Stomach smooth muscle (tissue), 2 donors: ENCODE data around the gene PSORS1C2.

ENCODE experiments used
- H3K27ac ChIP-seq: one replicate; pipeline ENCODE4 v1.7.0; 2013; ENCODE audit warnings: mild to moderate bottlenecking, low read length, inconsistent platforms
- H3K27me3 ChIP-seq, 2 donors: one replicate each; pipeline ENCODE4 v1.7.0; 2013; ENCODE audit warnings: low read length in 2 of 2; ENCODE audit not compliant: insufficient read depth in 2 of 2, control insufficient read depth in 1 of 2
- H3K36me3 ChIP-seq, 2 donors: one replicate each; pipeline ENCODE4 v1.7.0; 2013; ENCODE audit warnings: low read length in 2 of 2; ENCODE audit not compliant: control insufficient read depth in 2 of 2, insufficient read depth in 2 of 2
- H3K4me1 ChIP-seq: one replicate; pipeline ENCODE4 v1.7.0; 2013; ENCODE audit warnings: low read length; ENCODE audit not compliant: control insufficient read depth, insufficient read depth
- H3K4me3 ChIP-seq, 2 donors: one replicate each; pipeline ENCODE4 v1.7.0; 2013; ENCODE audit warnings: low read length in 2 of 2
- H3K9ac ChIP-seq, 2 donors: one replicate each; pipeline ENCODE4 v1.7.0; 2013; ENCODE audit warnings: low read length in 2 of 2, mild to moderate bottlenecking in 1 of 2
- H3K9me3 ChIP-seq, 2 donors: one replicate each; pipeline ENCODE4 v1.7.0; 2013; ENCODE audit warnings: low read length in 2 of 2; ENCODE audit not compliant: control insufficient read depth in 2 of 2
- donor health status: healthy.
- donor health status: Pancreatic carcinoma.

The PSORS1C2 gene

GRCh38 chr6:31135710-31136109 is 3.2 kb downstream of the PSORS1C2 start:
- Histone ChIP-seq H3K4me3 (no peak overlapping the region), H3K4me1 (peaks cover 10% of the 10 kb centered on the region), H3K9me3 (no peaks in the 10 kb centered on the region), H3K9ac (no peak overlapping the region), H3K27ac (no peak overlapping the region), H3K27me3 (no peaks in the 10 kb centered on the region), H3K36me3 (no peaks in the 10 kb centered on the region)

- Histone ChIP-seq H3K36me3 (no peaks in the 10 kb centered on the region), H3K4me3 (no peak overlapping the region), H3K9me3 (no peaks in the 10 kb centered on the region), H3K9ac (no peak overlapping the region), H3K27me3 (no peaks in the 10 kb centered on the region), H3K27ac (no peak overlapping the region), H3K4me1 (peaks cover 3% of the 10 kb centered on the region)
These were observed 6.1 kb downstream of the PSORS1C2 start for GRCh38 chr6:31132806-31133205.

- Histone ChIP-seq H3K9me3 (no peaks in the 10 kb centered on the region), H3K36me3 (no peaks in the 10 kb centered on the region), H3K27me3 (no peaks in the 10 kb centered on the region), H3K4me1 (no peaks in the 10 kb centered on the region), H3K27ac (no peak overlapping the region), H3K4me3 (no peak overlapping the region), H3K9ac (no peak overlapping the region)
These were observed 7.3 kb downstream of the PSORS1C2 start for GRCh38 chr6:31131595-31131994.

DNA sequence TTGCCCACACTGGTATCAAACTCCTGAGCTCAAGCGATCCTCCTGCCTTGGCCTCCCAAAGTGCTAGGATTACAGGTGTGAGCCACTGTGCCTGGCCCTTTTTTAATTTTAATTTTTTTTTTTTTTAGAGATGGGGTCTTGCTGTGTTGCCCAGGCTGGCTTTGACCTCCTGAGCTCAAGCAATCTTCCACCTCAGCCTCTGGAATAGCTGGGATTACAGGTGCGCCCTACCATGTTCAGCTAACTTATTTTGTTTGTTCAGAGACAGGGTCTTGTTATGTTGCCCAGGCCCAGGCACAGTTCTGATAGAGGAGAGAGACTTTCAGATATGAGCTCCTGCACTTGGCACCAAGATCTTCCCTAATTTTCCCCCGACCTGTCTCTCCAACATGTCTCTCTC is 8.1 kb downstream of the PSORS1C2 start:
- no peaks in the 10 kb centered on the region for H3K27me3 ChIP-seq
- no peaks in the 10 kb centered on the region for H3K36me3 ChIP-seq
- H3K9me3 ChIP-seq = no peaks in the 10 kb centered on the region
- no peak overlapping the region for H3K9ac ChIP-seq
- no peaks in the 10 kb centered on the region for H3K4me1 ChIP-seq
- H3K27ac ChIP-seq = no peak overlapping the region
- no peak overlapping the region for H3K4me3 ChIP-seq

- no peak overlapping the region for H3K4me3 ChIP-seq
- no peaks in the 10 kb centered on the region for H3K36me3 ChIP-seq
These were observed 9.7 kb downstream of the PSORS1C2 start for GRCh38 chr6:31129130-31129529.

GRCh38 chr6:31128093-31128676 is 10.7 kb downstream of the PSORS1C2 start:
- Histone ChIP-seq H3K9me3 (no peaks in the 10 kb centered on the region), H3K36me3 (no peaks in the 10 kb centered on the region), H3K27ac (no peak overlapping the region), H3K4me3 (no peak overlapping the region), H3K9ac (no peak overlapping the region), H3K4me1 (peaks cover 4% of the 10 kb centered on the region), H3K27me3 (no peaks in the 10 kb centered on the region)

More at GRCh38 chr6:31129130-31129529, 9.7 kb downstream of the PSORS1C2 start:
- H3K9me3 ChIP-seq = no peaks in the 10 kb centered on the region
- H3K9ac ChIP-seq = no peak overlapping the region
- no peak overlapping the region for H3K27ac ChIP-seq
- no peaks in the 10 kb centered on the region for H3K4me1 ChIP-seq
- H3K27me3 ChIP-seq = no peaks in the 10 kb centered on the region

DNA sequence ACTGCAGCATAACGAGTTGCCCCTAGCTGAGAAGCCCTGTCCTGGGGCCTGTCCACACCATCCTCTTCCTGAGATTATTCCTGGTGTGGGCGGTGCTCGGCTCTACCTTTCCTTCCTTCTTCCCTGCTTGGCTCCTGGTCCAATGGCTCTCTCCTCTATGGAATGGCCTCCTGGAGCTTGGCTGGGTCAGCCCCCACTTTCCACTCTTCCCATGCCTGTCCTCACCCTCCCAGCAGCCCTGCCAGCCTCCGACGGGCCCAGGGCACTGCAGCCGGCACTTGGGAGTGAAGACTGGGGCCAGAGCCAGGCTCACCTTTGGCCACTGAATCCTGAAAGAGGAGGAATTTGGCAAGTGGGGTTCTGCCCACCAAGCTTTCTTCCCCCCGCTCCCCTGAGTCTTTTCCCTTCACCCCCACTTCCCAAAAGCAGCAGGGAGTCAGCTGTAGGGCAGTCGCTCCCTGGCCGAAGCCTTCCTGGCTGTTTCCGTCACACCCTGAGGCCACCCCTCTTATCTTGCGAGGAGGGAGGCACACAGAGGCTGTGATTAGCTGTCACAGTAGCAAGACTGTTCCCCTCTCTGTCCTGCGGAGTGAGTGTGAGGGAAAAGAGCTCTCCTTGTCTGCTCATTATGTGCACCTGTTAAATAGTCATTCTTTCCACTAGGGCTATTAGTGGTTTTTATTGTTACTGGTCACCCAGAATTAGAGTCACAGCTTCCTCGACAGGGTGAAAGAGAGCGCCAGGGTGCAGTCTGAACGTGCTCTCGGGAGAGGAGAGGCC is 12.3 kb downstream of the PSORS1C2 start:
- peaks cover 14% of the 10 kb centered on the region for H3K4me1 ChIP-seq
- H3K27me3 ChIP-seq = no peaks in the 10 kb centered on the region
- H3K4me3 ChIP-seq = no peak overlapping the region
- no peak overlapping the region for H3K27ac ChIP-seq
- H3K9me3 ChIP-seq = no peaks in the 10 kb centered on the region
- H3K9ac ChIP-seq = no peak overlapping the region
- no peaks in the 10 kb centered on the region for H3K36me3 ChIP-seq

DNA sequence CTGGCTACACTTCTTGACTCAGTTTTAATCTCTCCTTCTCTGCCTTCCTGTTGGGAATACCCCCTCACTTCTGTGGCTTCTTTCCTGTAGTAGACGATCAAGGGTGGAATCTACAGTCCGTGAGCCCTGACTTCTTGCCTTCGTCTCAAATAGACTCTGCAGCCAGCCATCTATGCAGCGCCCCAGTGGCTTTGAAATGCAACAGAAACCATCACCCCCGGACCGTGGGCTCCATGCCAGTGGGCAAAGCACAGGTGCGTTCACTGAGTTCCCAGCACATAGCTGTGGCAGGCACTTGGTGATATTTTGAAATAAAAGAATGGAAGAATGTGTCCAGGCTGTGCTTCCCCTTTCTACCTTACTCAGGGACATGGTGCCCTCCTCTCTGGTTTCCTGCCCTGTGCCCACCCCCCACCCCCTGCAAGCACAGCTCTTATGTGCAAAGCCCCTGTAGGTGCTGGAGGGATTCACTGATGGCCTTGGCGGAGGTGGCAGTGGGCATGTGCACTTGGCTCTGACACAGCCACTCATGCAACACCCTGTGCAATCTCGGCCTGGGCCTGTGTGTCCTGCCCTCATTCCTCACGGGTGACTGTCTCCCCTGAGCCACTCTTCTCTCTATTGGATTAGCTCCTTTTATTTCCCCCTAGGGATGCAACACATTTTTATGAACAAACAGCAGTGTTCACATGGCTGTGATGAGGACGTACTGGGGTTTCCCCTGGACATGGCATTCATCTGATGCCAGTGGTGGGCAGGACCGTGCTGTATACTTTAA is 13.1 kb downstream of the PSORS1C2 start:
- H3K9me3 ChIP-seq = no peaks in the 10 kb centered on the region
- H3K27ac ChIP-seq = no peak overlapping the region
- no peak overlapping the region for H3K9ac ChIP-seq
- H3K36me3 ChIP-seq = no peaks in the 10 kb centered on the region
- peaks cover 14% of the 10 kb centered on the region for H3K4me1 ChIP-seq
- H3K27me3 ChIP-seq = no peaks in the 10 kb centered on the region
- H3K4me3 ChIP-seq = no peak overlapping the region

- Histone ChIP-seq H3K9ac (no peak overlapping the region), H3K9me3 (no peaks in the 10 kb centered on the region), H3K4me3 (no peak overlapping the region), H3K4me1 (peaks cover 14% of the 10 kb centered on the region), H3K27me3 (no peaks in the 10 kb centered on the region), H3K27ac (no peak overlapping the region), H3K36me3 (no peaks in the 10 kb centered on the region)
These were observed 13.7 kb downstream of the PSORS1C2 start for GRCh38 chr6:31125162-31125561.

- Histone ChIP-seq H3K4me3 (peak overlapping the region in 1 of 2 donors; percentile 51), H3K27me3 (no peaks in the 10 kb centered on the region), H3K36me3 (no peaks in the 10 kb centered on the region), H3K4me1 (peaks cover 14% of the 10 kb centered on the region), H3K9ac (peak overlapping the region; percentile 29 to 38), H3K9me3 (no peaks in the 10 kb centered on the region), H3K27ac (peak overlapping the region; percentile 58)
These were observed 15.8 kb downstream of the PSORS1C2 start for GRCh38 chr6:31122791-31123706.
